Fibroblast of mammary gland (primary cell): ENCODE measurements around the gene ADSS2.
"Not testable (repeated sequence)": the region's sequence is repeated elsewhere in the genome, so short reads cannot be mapped to it uniquely, and the experiment has no call there.

Experiments
- DNase-seq: peaks from one replicate; pipeline ENCODE4 v3.0.0-alpha.2; 2010; ENCODE audit warnings: low read depth
- H3K4me3 ChIP-seq: 2 replicates; pipeline ENCODE4 v1.5.1; 2011; ENCODE audit warnings: low read depth, mild to moderate bottlenecking, low read length, moderate library complexity; ENCODE audit not compliant: control insufficient read depth
- TF ChIP-seq, protein P1 (sequence below): conservative IDR thresholded peaks from 2 replicates; pipeline ENCODE4 v1.5.1; 2011; ENCODE audit warnings: low read depth, low read length, inconsistent platforms; ENCODE audit not compliant: control insufficient read depth, insufficient read depth

Gene ADSS2

DNA sequence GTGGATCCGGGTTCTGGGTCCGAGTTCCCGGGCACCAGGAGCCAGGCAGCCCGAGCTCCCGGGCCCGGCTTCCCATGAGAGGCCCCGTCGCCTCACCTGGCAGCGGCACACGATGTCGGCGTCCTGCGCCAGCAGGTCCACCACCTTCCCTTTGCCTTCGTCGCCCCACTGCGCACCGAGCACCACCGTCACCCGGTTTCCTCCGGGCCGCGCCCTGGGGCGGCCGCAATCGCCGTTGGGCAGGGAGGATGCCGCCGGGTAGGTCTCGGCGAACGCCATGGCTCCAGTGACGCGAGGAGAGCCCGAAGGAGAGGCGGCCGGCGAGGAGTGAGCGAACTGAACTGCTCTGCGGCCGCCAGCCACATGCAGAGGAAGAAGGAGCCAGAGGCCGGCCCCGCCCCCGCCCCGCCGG is at the start of gene ADSS2:
Gene ADSS2 (minus strand): TSS at position 371 of the 412 bp plus-strand sequence. CDS start 92 bp downstream, at position 279.
- TF ChIP-seq, protein P1, sequence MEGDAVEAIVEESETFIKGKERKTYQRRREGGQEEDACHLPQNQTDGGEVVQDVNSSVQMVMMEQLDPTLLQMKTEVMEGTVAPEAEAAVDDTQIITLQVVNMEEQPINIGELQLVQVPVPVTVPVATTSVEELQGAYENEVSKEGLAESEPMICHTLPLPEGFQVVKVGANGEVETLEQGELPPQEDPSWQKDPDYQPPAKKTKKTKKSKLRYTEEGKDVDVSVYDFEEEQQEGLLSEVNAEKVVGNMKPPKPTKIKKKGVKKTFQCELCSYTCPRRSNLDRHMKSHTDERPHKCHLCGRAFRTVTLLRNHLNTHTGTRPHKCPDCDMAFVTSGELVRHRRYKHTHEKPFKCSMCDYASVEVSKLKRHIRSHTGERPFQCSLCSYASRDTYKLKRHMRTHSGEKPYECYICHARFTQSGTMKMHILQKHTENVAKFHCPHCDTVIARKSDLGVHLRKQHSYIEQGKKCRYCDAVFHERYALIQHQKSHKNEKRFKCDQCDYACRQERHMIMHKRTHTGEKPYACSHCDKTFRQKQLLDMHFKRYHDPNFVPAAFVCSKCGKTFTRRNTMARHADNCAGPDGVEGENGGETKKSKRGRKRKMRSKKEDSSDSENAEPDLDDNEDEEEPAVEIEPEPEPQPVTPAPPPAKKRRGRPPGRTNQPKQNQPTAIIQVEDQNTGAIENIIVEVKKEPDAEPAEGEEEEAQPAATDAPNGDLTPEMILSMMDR: no peak
- H3K4me3 ChIP-seq: peak within 1 kb of the TSS; percentile 93

GRCh38 chr1:244500515-244500914 is 48.8 kb upstream of the ADSS2 start:
- not testable (repeated sequence) for DNase-seq, H3K4me3 ChIP-seq

More for the DNA sequence above, at the start of gene ADSS2:
- no peak for DNase-seq

- not testable (repeated sequence) for H3K4me3 ChIP-seq, DNase-seq
Measured at GRCh38 chr1:244499484-244499883, 47.8 kb upstream of the ADSS2 start.

- peak; percentile 2 for DNase-seq
- no peak overlapping the region for H3K4me3 ChIP-seq
- TF ChIP-seq, protein P1: no peak
Measured at GRCh38 chr1:244497805-244498204, 46.1 kb upstream of the ADSS2 start.

GRCh38 chr1:244496186-244496585 is 44.5 kb upstream of the ADSS2 start:
- no peak overlapping the region for H3K4me3 ChIP-seq
- TF ChIP-seq, protein P1: no peak
- DNase-seq: no peak

- DNase-seq: no peak
- TF ChIP-seq, protein P1: no peak
- no peak overlapping the region for H3K4me3 ChIP-seq
Measured at GRCh38 chr1:244494653-244495052, 42.9 kb upstream of the ADSS2 start.

DNA sequence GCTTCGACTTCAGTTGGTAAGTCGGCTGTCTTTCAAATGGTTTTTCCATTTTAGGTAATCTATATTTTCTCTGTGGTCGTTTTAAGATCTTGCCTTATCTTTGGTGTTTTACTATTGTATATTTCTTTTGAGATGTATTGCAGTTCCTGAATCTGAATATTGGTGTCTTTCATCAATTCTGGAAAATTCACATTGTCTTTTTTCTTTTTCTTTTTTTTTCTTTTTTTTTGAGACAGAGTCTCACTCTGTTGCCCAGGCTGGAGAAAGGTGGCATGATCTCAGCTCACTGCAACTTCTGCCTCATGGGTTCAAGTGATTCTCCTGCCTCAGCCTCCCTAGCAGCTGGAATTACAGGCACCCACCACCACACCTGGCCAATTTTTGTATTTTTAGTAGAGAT is 33.3 kb upstream of the ADSS2 start:
- DNase-seq, H3K4me3 ChIP-seq: not testable (repeated sequence)

- TF ChIP-seq, protein P1: no peak
- DNase-seq: no peak
- H3K4me3 ChIP-seq: no peak overlapping the region
Measured at GRCh38 chr1:244473059-244473605, 21.4 kb upstream of the ADSS2 start.
